NOMO-1 treated with DMSO at 0.1 percent for 48 hours (cell line): ENCODE results near the gene EML4.
A peak's percentile ranks its signal among the peaks of the same experiment; 100 is the strongest.
"Not testable (repeated sequence)": the region's sequence is repeated elsewhere in the genome, so short reads cannot be mapped to it uniquely, and the experiment has no call there.

Source experiments
- DNase-seq: peaks from one replicate; lab custom pipeline; 2025; ENCODE audit not compliant: unreplicated experiment; lab: John Stamatoyannopoulos, UW

The EML4 gene

GRCh38 chr2:42371611-42372473 is 202.7 kb downstream of the EML4 start:
- DNase-seq, result peak; percentile 3

GRCh38 chr2:42372474-42373200 is 203.5 kb downstream of the EML4 start:
- no peak for DNase-seq

- DNase-seq, result no peak
These were observed 207.6 kb downstream of the EML4 start for GRCh38 chr2:42376758-42377157.

- DNase-seq, result no peak
These were observed 209.3 kb downstream of the EML4 start for GRCh38 chr2:42378415-42378814.

- not testable (repeated sequence) for DNase-seq
These were observed 210.9 kb downstream of the EML4 start for GRCh38 chr2:42380026-42380425.

GRCh38 chr2:42382144-42382543 is 213.0 kb downstream of the EML4 start:
- no peak for DNase-seq
